T-helper 22 cell (primary cell): ENCODE measurements around the gene ANKRD13B.
"Not testable (repeated sequence)": the region's sequence is repeated elsewhere in the genome, so short reads cannot be mapped to it uniquely, and the experiment has no call there.

Experiments
- DNase-seq: peaks from one replicate; pipeline ENCODE4 v3.0.0-alpha.2; 2020; ENCODE audit warnings: low read depth

Gene ANKRD13B

DNA sequence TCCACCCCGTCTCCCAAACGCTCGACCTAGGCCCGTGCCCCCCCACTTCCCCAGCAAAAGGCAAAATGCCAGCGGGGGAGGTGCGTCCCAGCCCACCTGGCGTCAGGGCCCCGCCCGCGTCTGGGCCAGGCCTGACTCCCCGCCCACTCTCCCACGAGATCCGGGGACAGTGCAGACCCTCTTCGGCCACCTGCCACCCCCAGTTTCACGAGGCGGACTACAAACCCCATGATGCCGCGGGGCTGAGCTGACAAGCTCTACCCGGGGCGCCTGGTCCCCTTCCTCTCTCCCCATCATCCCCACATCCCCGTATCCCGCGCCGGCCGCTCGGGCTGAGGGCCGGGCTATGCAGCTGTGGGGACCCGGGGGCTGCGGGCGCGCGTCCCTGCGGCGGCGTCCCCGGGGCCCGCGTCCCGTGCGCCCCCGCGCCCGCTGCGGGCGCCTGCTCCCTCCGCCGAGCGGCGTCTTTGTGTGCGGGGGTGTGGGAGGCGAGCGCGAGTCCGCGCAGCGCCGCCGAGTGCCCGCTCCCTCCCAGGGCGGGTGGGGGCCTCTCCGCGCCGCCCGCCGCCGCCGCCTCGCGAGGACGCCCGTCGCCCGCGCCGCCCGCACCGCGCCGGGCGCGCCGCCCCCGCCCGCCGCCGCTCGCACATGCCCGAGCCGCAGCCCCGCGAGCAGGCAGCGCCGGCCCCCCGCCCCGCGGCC is at the start of gene ANKRD13B:
Gene ANKRD13B (plus strand): TSS at position 283 of the 702 bp plus-strand sequence. CDS start 490 bp downstream, outside the sequence.
- DNase-seq, result no peak

DNA sequence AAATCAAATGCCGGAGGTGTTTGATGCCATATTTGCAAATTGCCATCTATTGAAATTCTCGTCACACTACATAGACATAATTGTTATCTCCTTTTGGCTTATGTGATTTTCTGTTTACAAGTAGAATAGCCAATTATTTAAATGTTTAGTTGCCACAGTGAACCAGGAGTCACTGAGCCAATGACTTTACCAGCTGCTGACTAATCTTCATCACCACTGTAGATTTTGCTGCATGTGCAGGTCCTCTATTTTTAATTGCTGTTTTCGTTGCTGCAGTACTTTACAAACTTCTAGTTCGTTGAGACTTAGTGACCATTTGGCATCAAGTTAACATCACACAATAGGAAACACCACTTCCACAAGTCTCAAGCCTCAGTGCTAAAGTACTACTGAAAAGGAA is 48.9 kb upstream of the ANKRD13B start:
- DNase-seq, result no peak

- no peak for DNase-seq
Measured at GRCh38 chr17:29546085-29546484, 46.8 kb upstream of the ANKRD13B start.

GRCh38 chr17:29546830-29547229 is 46.1 kb upstream of the ANKRD13B start:
- no peak for DNase-seq

DNA sequence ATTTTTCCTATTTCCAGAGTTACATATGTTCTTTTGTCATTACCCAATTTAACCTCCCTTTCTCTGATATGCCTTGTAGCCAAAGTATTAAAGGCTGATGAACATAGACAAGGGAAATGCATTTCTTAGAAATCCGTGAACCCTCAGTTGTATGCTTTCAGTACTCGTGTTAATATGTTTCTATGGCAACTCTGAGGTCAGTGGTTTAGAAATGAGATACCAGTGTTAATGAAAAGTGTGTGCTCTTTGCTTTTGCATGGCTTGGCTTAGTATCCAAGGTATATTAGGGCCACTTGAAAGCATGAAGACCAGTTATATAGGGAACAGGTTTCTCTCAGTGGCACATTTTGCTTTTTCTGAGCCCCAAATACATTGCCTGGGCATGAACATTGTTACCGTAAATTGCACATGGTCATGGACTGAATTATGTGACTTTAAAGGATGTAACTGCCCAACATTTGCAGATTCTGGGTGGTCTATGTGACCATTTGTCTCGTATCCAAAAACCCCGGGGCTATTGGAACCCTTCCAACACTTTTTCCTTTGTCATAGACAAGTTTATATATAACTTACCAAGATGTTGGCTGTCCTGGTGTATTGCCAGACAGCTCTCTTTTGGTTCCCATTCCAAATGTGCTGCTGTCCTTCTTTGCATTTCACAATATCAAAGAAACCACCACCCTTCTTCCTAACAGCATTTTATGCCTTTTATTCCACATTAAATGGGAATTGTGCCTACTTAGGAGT is 43.6 kb upstream of the ANKRD13B start:
- no peak for DNase-seq

GRCh38 chr17:29555840-29556239 is 37.1 kb upstream of the ANKRD13B start:
- no peak for DNase-seq

GRCh38 chr17:29557085-29557738 is 35.7 kb upstream of the ANKRD13B start:
- no peak for DNase-seq

DNA sequence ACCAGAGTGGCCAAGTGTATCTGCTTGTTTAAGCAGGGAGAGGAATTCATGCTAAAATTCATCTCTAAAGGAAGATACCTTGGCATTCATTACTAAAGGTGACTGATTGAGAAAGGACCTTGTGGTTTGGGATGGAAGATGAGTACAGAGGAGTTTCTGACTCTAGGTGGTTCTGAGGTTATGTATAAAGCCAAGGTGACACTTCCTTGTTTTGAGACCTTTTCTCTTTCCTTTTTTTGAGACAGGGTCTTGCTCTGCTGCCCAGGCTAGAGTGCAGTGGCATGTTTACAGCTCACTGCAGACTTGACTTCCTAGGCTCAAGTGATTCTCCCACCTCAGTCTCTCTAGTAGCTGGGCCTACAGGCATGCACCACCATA is 35.2 kb upstream of the ANKRD13B start:
- no peak for DNase-seq

DNA sequence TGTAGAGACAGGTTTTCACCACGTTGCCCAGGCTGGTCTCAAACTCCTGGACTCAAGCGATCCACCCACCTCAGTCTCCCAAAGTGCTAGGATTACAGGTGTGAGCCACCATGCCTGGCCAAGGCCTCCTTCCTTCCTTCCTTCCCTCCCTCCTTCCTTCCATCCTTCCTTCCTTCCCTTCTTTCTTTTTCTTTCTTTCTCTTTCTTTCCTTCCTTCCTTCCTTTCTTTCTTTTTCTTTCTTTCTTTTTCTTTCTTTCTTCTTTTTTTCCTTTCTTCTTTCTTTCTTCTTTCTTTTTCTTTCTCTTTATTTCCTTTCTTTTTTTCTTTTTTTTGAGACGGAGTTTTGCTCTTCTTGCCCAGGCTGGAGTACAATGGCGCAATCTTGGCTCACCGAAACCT is 34.8 kb upstream of the ANKRD13B start:
- not testable (repeated sequence) for DNase-seq

DNA sequence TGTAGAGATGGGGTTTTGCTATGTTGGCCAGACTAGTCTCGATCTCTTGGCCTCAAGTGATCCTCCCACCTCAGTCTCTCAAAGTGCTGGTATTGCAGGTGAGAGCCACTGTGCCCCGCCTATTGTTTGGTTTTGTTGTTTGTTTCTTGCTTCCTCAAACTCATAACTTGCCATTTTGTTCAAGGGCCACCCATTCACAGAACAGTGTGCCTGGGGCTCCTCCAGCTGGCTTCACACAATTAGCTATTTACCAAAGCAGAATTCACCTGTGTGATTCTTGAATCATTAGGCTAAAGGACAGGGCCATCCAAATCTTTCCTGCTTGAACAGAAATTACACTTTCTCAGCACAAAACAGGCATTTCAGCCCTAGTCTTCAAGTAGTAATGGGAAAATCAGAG is 33.3 kb upstream of the ANKRD13B start:
- no peak for DNase-seq

GRCh38 chr17:29560316-29560715 is 32.6 kb upstream of the ANKRD13B start:
- DNase-seq, result no peak

DNA sequence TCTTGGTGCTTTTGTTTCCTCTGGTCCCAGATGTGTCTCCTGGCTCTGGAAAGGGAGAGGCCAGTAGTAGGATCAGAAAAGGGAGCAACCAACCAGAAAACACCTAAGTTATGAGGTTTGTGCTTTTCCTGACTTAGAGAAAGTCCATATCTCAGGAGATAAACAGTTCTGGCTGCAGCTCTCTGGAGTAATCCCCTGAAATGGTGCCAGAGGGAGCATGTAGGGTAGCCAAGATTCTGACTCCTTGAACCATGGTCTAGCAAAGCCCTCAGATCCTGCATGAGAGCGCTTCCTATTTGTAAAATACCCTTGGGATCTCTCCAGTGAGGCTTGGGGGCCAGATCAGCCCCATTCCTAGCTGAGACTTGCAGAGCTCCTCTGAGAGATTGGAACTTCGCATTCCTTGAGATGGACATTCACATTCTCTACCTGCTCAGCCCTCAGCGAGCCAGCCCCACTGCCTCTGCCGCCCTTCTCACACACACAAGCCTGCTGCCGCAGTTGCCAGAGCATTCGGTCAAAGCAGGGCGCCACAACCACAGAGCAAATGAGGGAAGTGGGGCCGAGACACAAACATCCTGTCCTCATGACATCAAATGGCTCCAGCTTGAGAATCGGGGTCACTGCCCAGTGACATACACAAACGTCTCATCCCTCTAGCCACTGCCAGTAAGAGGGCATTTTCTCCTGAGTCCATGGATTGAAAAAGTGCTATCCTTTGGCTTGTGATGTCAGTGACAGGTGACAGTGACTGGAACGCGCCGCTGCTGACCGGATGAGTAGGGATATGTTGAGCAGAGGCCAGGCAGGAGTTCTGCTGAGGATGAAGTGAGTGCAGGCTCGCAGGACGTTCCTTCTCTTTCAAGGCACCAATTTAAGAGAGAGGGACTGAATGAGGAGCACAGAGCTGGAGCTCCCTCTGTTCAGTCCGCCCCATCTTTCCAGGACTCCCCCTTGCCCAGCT is 31.1 kb upstream of the ANKRD13B start:
- no peak for DNase-seq

DNA sequence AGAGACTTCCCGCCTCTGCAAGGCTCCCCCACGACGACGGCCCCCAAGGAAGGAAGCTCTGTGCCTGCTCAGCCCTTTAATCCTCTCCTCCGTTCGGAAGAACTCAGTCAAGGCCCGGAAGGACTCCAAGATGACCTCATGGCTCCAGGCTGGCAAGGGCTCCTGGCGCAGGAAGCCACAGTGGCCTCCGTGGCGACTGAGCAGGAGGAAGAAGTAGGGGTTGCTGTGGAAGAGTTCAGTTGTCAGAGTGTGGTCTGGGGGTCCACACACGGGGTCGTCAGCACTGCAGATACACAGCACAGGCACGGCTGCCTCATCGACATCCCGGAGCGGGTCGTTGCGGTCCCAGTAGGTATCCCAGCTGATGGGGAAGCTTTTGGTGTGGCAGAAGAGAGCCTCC is 30.3 kb upstream of the ANKRD13B start:
- DNase-seq, result no peak

DNA sequence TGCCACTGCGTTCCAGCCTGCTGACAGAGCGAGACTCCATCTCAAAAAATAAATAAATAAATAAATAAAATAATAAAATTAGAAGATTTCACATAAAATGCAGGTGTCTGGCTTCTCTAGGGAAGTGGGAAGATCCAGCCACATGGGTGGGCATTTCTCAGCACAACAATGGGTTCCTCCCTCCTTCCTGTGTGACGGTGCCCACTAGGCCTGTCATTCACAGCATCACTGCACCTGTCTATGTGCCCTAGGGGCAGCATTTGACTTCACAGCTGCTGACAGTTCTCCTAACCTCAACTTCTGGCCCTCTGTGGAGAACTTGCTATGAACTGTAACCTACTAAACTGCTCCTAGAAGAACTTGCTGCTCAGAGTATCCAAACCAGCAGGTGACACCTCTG is 29.1 kb upstream of the ANKRD13B start:
- no peak for DNase-seq

DNA sequence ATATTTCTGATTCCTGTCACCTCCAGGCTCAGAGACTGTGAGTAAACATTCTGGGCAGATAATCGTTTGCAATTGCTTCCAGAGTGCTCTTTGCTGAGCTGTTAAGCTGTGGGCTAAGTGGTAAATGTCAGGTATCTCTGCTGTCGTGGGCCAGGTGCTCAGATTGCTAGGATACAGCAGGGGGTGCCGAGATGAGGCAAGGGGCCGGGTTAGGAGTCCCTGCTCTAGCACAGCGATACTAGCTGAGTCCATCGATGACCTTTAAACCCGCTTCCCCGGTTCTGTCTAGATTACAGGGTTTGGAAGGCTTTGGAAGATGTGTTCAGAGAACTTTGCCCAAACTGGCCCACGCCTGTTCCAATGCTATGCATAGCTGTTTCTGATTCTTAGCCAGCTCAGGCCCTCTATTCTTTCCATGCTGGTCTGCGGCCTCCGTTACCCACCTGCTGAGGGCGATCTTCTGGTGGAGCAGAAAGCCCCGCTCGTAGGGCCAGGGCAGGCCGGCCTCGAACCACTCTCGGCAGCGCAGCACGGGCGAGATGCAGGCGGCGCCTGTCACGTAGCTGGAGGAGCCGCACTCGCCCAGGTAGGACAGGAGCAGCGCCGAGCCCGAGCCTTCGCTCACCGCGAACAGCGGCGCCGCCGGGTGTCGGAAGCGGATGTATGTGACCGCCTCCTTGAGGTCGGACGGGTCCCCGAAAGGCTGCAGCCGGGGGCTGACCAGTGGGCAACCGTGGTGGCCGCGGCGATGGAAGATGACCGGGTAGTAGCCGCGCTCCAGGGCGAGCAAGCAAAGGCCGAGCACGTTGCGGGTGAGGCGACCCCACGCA is 27.1 kb upstream of the ANKRD13B start:
- DNase-seq, result no peak

DNA sequence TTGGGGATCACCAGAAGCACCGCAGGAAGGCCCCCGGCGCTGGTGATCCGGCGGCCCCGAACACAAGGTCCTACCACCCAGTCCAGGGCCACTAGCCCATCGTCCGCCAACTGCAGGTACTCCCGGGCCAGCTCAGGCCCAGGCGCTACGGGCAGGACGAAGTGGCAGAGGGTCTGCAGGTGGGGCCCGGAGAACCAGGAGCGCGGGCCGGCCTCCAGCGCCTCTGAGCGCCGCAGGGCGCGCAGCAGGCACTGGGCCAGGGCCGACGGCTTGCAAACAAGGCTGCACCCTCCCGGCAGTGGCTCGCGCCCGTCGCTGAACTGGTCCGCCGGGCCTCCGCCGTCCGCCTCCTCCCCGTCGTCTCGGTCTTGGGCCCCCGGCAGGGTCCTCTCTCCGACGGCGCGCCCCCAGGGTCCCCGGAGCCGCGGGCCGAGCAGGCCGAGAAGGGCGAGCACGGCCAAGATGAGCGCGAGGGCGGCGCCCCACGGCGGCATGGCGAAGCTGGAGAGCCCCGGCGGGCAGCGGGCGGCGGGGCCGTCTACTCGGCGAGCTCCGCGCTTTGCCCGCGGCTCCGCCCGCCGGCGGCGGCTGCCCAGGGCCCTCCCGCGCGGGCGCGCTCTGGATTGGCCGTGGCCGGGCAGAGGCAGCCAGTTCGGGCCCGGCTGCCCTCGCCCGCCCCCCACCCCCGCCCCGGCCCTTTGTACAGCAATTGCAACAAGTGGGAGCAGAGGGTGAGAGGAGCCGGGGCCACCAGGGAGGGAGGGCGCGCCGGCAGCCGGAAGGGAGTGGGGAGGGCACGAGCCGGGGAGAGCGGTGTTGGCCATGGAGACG is 26.2 kb upstream of the ANKRD13B start, which contains the start of gene ABHD15:
Gene ABHD15 (minus strand): TSS at position 565 of the 831 bp plus-strand sequence. CDS start 71 bp downstream, at position 494.
- peak; percentile 34 for DNase-seq

DNA sequence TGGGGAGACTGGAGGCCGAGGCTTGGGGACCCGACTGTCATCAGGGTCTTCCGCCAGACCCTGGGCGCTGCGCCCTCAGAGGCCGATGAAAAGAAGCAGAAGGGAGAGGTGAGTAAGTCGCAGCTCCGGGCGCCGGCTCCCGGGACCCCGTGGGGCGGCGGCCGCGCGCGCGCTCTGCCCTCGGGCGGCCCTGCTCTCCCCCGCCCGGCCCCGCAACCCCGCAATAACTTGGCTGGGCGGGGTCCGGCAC is 25.7 kb upstream of the ANKRD13B start:
- DNase-seq, result no peak

DNA sequence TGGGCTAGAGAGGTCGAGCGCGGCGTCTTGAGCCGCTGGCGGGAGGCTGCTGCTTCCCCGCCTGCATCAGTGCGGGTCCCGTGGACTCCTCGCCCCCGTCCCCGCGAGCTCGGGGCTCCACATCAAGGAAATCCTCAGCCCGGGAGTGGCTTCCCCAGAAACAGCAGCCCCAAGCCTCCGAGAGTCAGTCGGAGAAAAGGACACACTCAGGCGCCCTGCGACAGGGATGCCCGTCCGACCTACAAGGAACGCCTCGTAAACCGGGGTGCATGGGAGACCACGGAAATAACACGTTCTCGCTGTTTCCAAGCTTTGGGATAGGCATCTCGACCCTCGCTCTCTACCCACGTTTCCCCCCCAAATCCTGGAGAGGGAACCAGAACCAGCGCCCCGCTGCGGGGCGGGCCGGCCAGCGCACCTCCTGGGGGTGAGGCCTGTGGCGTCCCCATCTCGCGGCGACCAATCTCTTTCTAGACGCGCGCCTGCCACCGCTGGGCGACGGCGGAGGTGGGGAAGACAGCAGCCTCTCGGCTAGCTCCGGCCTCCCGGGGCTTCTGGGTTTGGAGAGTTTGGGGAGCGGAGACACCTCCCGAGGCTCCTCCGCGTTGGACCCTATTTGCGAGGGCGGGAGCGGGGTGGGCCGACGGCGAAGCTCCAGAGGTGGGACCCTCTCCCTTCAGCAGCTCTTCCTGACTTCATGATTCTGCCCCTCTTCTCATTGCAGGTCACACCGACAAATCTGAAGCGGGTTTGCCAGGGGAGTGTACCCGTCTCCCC is 25.2 kb upstream of the ANKRD13B start:
- DNase-seq, result peak; percentile 62
